ENCODE results near the gene BRPF3. TPM values are rescaled to one million over a fixed set of nuclear protein-coding genes. Genes with fewer than 3 reads are reported as not detected.

The BRPF3 gene
- total and polyA plus RNA-seq, 8 donors, result 30.8 to 50.6 (median 43.1) TPM

GRCh38 chr6:36154286-36154685 is 42.3 kb upstream of the BRPF3 start:
- ATAC-seq, result peak; percentile 70

GRCh38 chr6:36155662-36156061 is 40.9 kb upstream of the BRPF3 start:
- peaks cover 0 to 17% of the 10 kb centered on the region in 2 donors for H3K9me3 ChIP-seq
- DNase-seq (no peak), ATAC-seq (no peak)
- H3K4me3 ChIP-seq, result no peak overlapping the region
- H3K27ac ChIP-seq, result no peak overlapping the region
- no peak for TF ChIP-seq CTCF (IDR thresholded peaks at IDR 0.05)
- no peaks in the 10 kb centered on the region for H3K4me1 ChIP-seq
- no peaks in the 10 kb centered on the region for H3K36me3 ChIP-seq
- H3K27me3 ChIP-seq, result no peaks in the 10 kb centered on the region
- intact Hi-C loops (cut with DNase I), result no loop called here

More at GRCh38 chr6:36154286-36154685, 42.3 kb upstream of the BRPF3 start:
- no peak for DNase-seq
- TF ChIP-seq CTCF (IDR thresholded peaks at IDR 0.05), result no peak
- Histone ChIP-seq H3K9me3 (peaks cover 0 to 14% of the 10 kb centered on the region in 2 donors), H3K27me3 (no peaks in the 10 kb centered on the region), H3K4me3 (no peak overlapping the region), H3K36me3 (no peaks in the 10 kb centered on the region), H3K4me1 (peaks cover 10 to 11% of the 10 kb centered on the region in 2 donors), H3K27ac (no peak overlapping the region)
- intact Hi-C loops (cut with DNase I), result no loop called here

- TF ChIP-seq CTCF (IDR thresholded peaks at IDR 0.05), result no peak
- Histone ChIP-seq H3K4me3 (no peak overlapping the region), H3K27ac (no peak overlapping the region), H3K4me1 (no peaks in the 10 kb centered on the region), H3K27me3 (no peaks in the 10 kb centered on the region), H3K36me3 (no peaks in the 10 kb centered on the region), H3K9me3 (peaks cover 0 to 13% of the 10 kb centered on the region in 2 donors)
- ATAC-seq, result no peak
- no peak for DNase-seq
- intact Hi-C loops (cut with DNase I), result no loop called here
Observed at GRCh38 chr6:36160147-36160760, 36.3 kb upstream of the BRPF3 start.

GRCh38 chr6:36169023-36170007 is 27.2 kb upstream of the BRPF3 start:
- H3K36me3 ChIP-seq, result no peaks in the 10 kb centered on the region
- no peak for TF ChIP-seq CTCF (IDR thresholded peaks at IDR 0.05)
- no peak for ATAC-seq
- H3K27ac ChIP-seq, result no peak overlapping the region
- no peaks in the 10 kb centered on the region for H3K9me3 ChIP-seq
- H3K27me3 ChIP-seq, result no peaks in the 10 kb centered on the region
- intact Hi-C loops (cut with DNase I), result no loop called here
- H3K4me3 ChIP-seq, result no peak overlapping the region
- no peak for DNase-seq
- no peaks in the 10 kb centered on the region for H3K4me1 ChIP-seq

- no peak for DNase-seq
- Histone ChIP-seq H3K27ac (no peak overlapping the region), H3K27me3 (no peaks in the 10 kb centered on the region), H3K4me1 (no peaks in the 10 kb centered on the region), H3K36me3 (no peaks in the 10 kb centered on the region), H3K9me3 (no peaks in the 10 kb centered on the region), H3K4me3 (no peak overlapping the region)
- TF ChIP-seq CTCF (IDR thresholded peaks at IDR 0.05), result no peak
- ATAC-seq, result no peak
- intact Hi-C loops (cut with DNase I), result no loop called here
Observed at GRCh38 chr6:36170704-36171103, 25.8 kb upstream of the BRPF3 start.
